K562 (cell line): ENCODE measurements around the gene SORCS1. TPM values are rescaled to one million over a fixed set of nuclear protein-coding genes. Genes with fewer than 3 reads are reported as not detected.

ENCODE experiments used
- CUX1 ChIP-seq: fragments of 200-800 bp; sonication (Bioruptor generic); IDR thresholded peaks from 2 replicates; pipeline ENCODE4 v1.6.1; 2016; ENCODE audit warnings: missing genetic modification characterization, missing compliant biosample characterization
- CXXC5 ChIP-seq: fragments of 250-450 bp; sonication (Bioruptor Pico); IDR thresholded peaks from 2 replicates; pipeline ENCODE4 v1.8.0; 2022; ENCODE audit warnings: inconsistent platforms, mild to moderate bottlenecking, moderate library complexity
- DPF2 ChIP-seq: fragments of 450-650 bp; IDR thresholded peaks from 2 replicates; pipeline ENCODE4 v1.6.1; 2016
- FOXK2 ChIP-seq, 2 experiments: fragments of 450-650 bp; IDR thresholded peaks in 1 of 2; conservative IDR thresholded peaks in 1 of 2; 2 replicates each; pipeline ENCODE4 v1.6.1; 2016; ENCODE audit warnings: low read depth in 2 of 2, mild to moderate bottlenecking in 1 of 2
- HNRNPK ChIP-seq: fragments of 200-400 bp; formaldehyde crosslinking; IDR thresholded peaks from one replicate; pipeline ENCODE4 v1.6.1; 2018; ENCODE audit warnings: mild to moderate bottlenecking, low read depth, low read length; ENCODE audit not compliant: poor library complexity, severe bottlenecking
- ID3 ChIP-seq, 2 experiments: fragments of 250-450 bp in 1 of 2; fragments of 450-650 bp in 1 of 2; sonication (Bioruptor Pico) in 1 of 2; IDR thresholded peaks; 2 replicates each; pipeline versions ENCODE4 v1.6.1 to v1.8.0; 2016 to 2021; ENCODE audit warnings: mild to moderate bottlenecking in 2 of 2, moderate library complexity in 2 of 2, missing compliant biosample characterization in 1 of 2, missing genetic modification characterization in 1 of 2
- NFE2 ChIP-seq: IDR thresholded peaks from 2 replicates; pipeline ENCODE4 v1.6.1; 2014; ENCODE audit warnings: antibody characterized with exemption, low read depth
- TEAD1 ChIP-seq, 2 experiments: fragments of 450-650 bp in 1 of 2; sonication (generic) in 1 of 2; formaldehyde crosslinking; IDR thresholded peaks; 2 replicates each; pipeline versions ENCODE4 v1.4.0 to v1.8.0; 2020 to 2022; ENCODE audit warnings: mild to moderate bottlenecking in 2 of 2, missing genetic modification reagents in 1 of 2
- TEAD4 ChIP-seq, 2 experiments: sonication (generic) in 1 of 2; formaldehyde crosslinking in 1 of 2; IDR thresholded peaks; 2 replicates each; pipeline versions ENCODE4 v1.6.1 to v1.8.0; 2012 to 2022; ENCODE audit warnings: borderline replicate concordance in 1 of 2, inconsistent platforms in 1 of 2, low read length in 1 of 2, mild to moderate bottlenecking in 1 of 2, missing genetic modification reagents in 1 of 2
- TRIM24 ChIP-seq, 2 experiments: fragments of 450-650 bp; IDR thresholded peaks; 2 replicates each; pipeline ENCODE4 v1.6.1; 2016
- ZNF143 ChIP-seq: sonication (generic); formaldehyde crosslinking; IDR thresholded peaks from 2 replicates; pipeline ENCODE4 v1.9.0; 2022; ENCODE audit warnings: mild to moderate bottlenecking, missing genetic modification reagents
- ZNF644 ChIP-seq: fragments of 200-800 bp; sonication (Bioruptor generic); IDR thresholded peaks from 2 replicates; pipeline ENCODE4 v1.6.1; 2016; ENCODE audit warnings: low read depth, missing genetic modification characterization, missing compliant biosample characterization
- polyA plus RNA-seq, 8 experiments: library from polyadenylated mRNA; depleted of rRNA in 4 of 8; stranded (reverse) in 5 of 8; unstranded in 3 of 8; fragments of >200 nt; fragmentation: Nextera tagmentation in 2 of 8; fragmentation: Illumina TruSeq in 1 of 8; extraction: Ambion mirVana in 2 of 8; extraction: Trizol in 1 of 8; gene quantifications; 2 replicates each; pipeline versions ENCODE4 v1.2.1 to v1.2.3, GENCODE V29; 2011 to 2014; ENCODE audit warnings: inconsistent platforms in 1 of 8, missing spikeins in 1 of 8
- total RNA-seq, 7 experiments: library from RNA; depleted of rRNA in 6 of 7; stranded (reverse); fragments of >200 nt in 6 of 7; fragmentation: Illumina TruSeq in 2 of 7; extraction: Trizol in 2 of 7; gene quantifications; 2 replicates each; pipeline versions ENCODE4 v1.2.1 to v1.2.3, GENCODE V29; 2011 to 2021; ENCODE audit warnings: low replicate concordance in 1 of 7

Gene SORCS1
- total and polyA plus RNA-seq, 9 of the 15 experiments (the other 6 are each of a cell fraction or from before 2014, with no cell fraction given): 1.5 to 3.9 (median 2.7) TPM

- TF ChIP-seq HNRNPK: no peak
- TF ChIP-seq NFE2: 0 out of 2 replicates have a peak, but pooled peaks have one; percentile 26
- peak; percentile 64 for TF ChIP-seq DPF2
- TF ChIP-seq ID3 (CRISPR knock-in tag; IDR thresholded peaks at IDR 0.05): no peak
- no peak for TF ChIP-seq ID3 (tag; IDR thresholded peaks at IDR 0.05)
- TF ChIP-seq ZNF644 (tag): peak; percentile 53; the same call in 1 of the 2 replicates
- TF ChIP-seq TEAD4 (IDR thresholded peaks at IDR 0.05; ENCODE audit: low read length): peak; percentile 80
- TF ChIP-seq TEAD4 (CRISPR knock-in tag; IDR thresholded peaks at IDR 0.05; ENCODE audit: borderline replicate concordance): no peak
- TF ChIP-seq FOXK2 (conservative IDR thresholded peaks at IDR 0.05 in 1 of 2, IDR thresholded peaks at IDR 0.05 in 1 of 2; ENCODE audit: low read depth in 2 of 2): peak in 1 of 2 experiments; percentile 29; a peak in 1 of 4 replicates
- TF ChIP-seq TEAD1 (CRISPR knock-in tag; IDR thresholded peaks at IDR 0.05): 0 out of 4 replicates have a peak, but pooled peaks of 1 of the 2 experiments have one; percentile 15
- TF ChIP-seq CXXC5 (CRISPR knock-in tag): peak; percentile 35; the same call in 1 of the 2 replicates
- TF ChIP-seq TRIM24 (IDR thresholded peaks at IDR 0.05): peak in 1 of 2 experiments; percentile 28; a peak in 1 of 4 replicates
- no peak for TF ChIP-seq CUX1 (CRISPR knock-in tag)
- TF ChIP-seq ZNF143 (CRISPR knock-in tag): peak; percentile 46; the same call in 1 of the 2 replicates
These were observed 136.3 kb downstream of the SORCS1 start (continued) for GRCh38 chr10:107028236-107028635.
